ENCODE measurements around the gene MAB21L1. TPM values are rescaled to one million over a fixed set of nuclear protein-coding genes. Genes with fewer than 3 reads are reported as not detected.

The MAB21L1 gene
- total and polyA plus RNA-seq, 2 experiments from 2014 or later, result 0.78 TPM; not detected in 1

- TF ChIP-seq ZNF462 (CRISPR knock-in tag; IDR thresholded peaks at IDR 0.05), result no peak
- TF ChIP-seq STAT1 (IDR thresholded peaks at IDR 0.05; ENCODE audit: unreplicated experiment), result no peak
- no peak for TF ChIP-seq EZH2phosphoT487 (IDR thresholded peaks at IDR 0.05; ENCODE audit: unreplicated experiment)
- no peak for TF ChIP-seq ZNF331 (CRISPR knock-in tag; IDR thresholded peaks at IDR 0.05; ENCODE audit: low read depth)
Measured at GRCh38 chr13:35512271-35512920, 35.9 kb upstream of the MAB21L1 start (continued).

- Mint-ChIP-seq H3K27me3 (ENCODE audit: insufficient read depth, low read depth, poor library complexity) (peaks cover 1% of the 10 kb centered on the region), H3K27ac (peak overlapping the region; percentile 15; the same call in 1 of the 2 replicates)
- ATAC-seq, result no peak
- TF ChIP-seq REST (IDR thresholded peaks at IDR 0.05; ENCODE audit: unreplicated experiment) (no peak), EZH2 (IDR thresholded peaks at IDR 0.05; ENCODE audit: low read depth, unreplicated experiment) (no peak), CTCF (conservative IDR thresholded peaks at IDR 0.05; ENCODE audit: low read depth in 2 of 2) (no peak)
Measured at GRCh38 chr13:35502456-35502855, 26.0 kb upstream of the MAB21L1 start.

More at GRCh38 chr13:35502456-35502855, 26.0 kb upstream of the MAB21L1 start:
- Mint-ChIP-seq H3K4me1 (peaks cover 16% of the 10 kb centered on the region; the same call in 2 of the 3 replicates), H3K4me3 (no peak overlapping the region), H3K9me3 (no peaks in the 10 kb centered on the region), H3K36me3 (ENCODE audit: low read depth) (no peaks in the 10 kb centered on the region)
- DNase-seq (ENCODE audit: low spot score), result no peak
- Histone ChIP-seq H3K4me1 (ENCODE audit: insufficient read depth) (no peaks in the 10 kb centered on the region; the same call in 1 of the 2 replicates), H3K4me3 (no peak overlapping the region), H3F3A (replicated peaks; ENCODE audit: low read depth) (no peaks in the 10 kb centered on the region), H4K20me1 (replicated peaks; ENCODE audit: insufficient read depth) (no peaks in the 10 kb centered on the region), H3K9me2 (ENCODE audit: insufficient read depth) (no peaks in the 10 kb centered on the region), H2AFZ (no peak overlapping the region), H3K4me2 (no peak overlapping the region), H3K36me3 (ENCODE audit: insufficient read depth) (no peaks in the 10 kb centered on the region), H3K27ac (ENCODE audit: low read depth) (no peak overlapping the region), H3K79me2 (replicated peaks; ENCODE audit: insufficient read depth) (no peaks in the 10 kb centered on the region), H3K27me3 (ENCODE audit: insufficient read depth) (no peaks in the 10 kb centered on the region)

Measured in GM23338 (cell line).